ENCODE measurements around the gene ITPRIP.

- TF ChIP-seq FOXJ3 (CRISPR knock-in tag; IDR thresholded peaks at IDR 0.05) = no peak
- TF ChIP-seq NRF1 (IDR thresholded peaks at IDR 0.05; ENCODE audit: low read depth, low read length) = no peak
- TF ChIP-seq, protein P1, sequence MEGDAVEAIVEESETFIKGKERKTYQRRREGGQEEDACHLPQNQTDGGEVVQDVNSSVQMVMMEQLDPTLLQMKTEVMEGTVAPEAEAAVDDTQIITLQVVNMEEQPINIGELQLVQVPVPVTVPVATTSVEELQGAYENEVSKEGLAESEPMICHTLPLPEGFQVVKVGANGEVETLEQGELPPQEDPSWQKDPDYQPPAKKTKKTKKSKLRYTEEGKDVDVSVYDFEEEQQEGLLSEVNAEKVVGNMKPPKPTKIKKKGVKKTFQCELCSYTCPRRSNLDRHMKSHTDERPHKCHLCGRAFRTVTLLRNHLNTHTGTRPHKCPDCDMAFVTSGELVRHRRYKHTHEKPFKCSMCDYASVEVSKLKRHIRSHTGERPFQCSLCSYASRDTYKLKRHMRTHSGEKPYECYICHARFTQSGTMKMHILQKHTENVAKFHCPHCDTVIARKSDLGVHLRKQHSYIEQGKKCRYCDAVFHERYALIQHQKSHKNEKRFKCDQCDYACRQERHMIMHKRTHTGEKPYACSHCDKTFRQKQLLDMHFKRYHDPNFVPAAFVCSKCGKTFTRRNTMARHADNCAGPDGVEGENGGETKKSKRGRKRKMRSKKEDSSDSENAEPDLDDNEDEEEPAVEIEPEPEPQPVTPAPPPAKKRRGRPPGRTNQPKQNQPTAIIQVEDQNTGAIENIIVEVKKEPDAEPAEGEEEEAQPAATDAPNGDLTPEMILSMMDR (IDR thresholded peaks at IDR 0.05) = no peak
- TF ChIP-seq FOSL2 (IDR thresholded peaks at IDR 0.05; ENCODE audit: borderline replicate concordance, low read depth) = no peak
- TF ChIP-seq, protein P2, sequence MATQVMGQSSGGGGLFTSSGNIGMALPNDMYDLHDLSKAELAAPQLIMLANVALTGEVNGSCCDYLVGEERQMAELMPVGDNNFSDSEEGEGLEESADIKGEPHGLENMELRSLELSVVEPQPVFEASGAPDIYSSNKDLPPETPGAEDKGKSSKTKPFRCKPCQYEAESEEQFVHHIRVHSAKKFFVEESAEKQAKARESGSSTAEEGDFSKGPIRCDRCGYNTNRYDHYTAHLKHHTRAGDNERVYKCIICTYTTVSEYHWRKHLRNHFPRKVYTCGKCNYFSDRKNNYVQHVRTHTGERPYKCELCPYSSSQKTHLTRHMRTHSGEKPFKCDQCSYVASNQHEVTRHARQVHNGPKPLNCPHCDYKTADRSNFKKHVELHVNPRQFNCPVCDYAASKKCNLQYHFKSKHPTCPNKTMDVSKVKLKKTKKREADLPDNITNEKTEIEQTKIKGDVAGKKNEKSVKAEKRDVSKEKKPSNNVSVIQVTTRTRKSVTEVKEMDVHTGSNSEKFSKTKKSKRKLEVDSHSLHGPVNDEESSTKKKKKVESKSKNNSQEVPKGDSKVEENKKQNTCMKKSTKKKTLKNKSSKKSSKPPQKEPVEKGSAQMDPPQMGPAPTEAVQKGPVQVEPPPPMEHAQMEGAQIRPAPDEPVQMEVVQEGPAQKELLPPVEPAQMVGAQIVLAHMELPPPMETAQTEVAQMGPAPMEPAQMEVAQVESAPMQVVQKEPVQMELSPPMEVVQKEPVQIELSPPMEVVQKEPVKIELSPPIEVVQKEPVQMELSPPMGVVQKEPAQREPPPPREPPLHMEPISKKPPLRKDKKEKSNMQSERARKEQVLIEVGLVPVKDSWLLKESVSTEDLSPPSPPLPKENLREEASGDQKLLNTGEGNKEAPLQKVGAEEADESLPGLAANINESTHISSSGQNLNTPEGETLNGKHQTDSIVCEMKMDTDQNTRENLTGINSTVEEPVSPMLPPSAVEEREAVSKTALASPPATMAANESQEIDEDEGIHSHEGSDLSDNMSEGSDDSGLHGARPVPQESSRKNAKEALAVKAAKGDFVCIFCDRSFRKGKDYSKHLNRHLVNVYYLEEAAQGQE (IDR thresholded peaks at IDR 0.05; ENCODE audit: low read depth, low read length) = no peak
- TF ChIP-seq, protein P3, sequence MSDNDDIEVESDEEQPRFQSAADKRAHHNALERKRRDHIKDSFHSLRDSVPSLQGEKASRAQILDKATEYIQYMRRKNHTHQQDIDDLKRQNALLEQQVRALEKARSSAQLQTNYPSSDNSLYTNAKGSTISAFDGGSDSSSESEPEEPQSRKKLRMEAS (IDR thresholded peaks at IDR 0.05; ENCODE audit: low read depth) = no peak
- TF ChIP-seq EZH2phosphoT487 (IDR thresholded peaks at IDR 0.05; ENCODE audit: borderline replicate concordance, low read depth) = no peak
- no peak for TF ChIP-seq YY1 (IDR thresholded peaks at IDR 0.05; ENCODE audit: low read depth)
- no peak for TF ChIP-seq TAF1 (IDR thresholded peaks at IDR 0.05; ENCODE audit: borderline replicate concordance, low read depth, low read length)
- TF ChIP-seq POLR2AphosphoS5 (IDR thresholded peaks at IDR 0.05; ENCODE audit: low read depth, low read length) = no peak
Observed at GRCh38 chr10:104344219-104344618, 6.0 kb upstream of the ITPRIP start.

All from SK-N-SH (cell line).